K562 treated with DMSO at 1 percent for 4 hours (cell line): Measurements from ENCODE around the gene SOHLH1. TPM values are rescaled to one million over a fixed set of nuclear protein-coding genes. Genes with fewer than 3 reads are reported as not detected.

Experiments used
- total RNA-seq: library from RNA; unstranded; fragments of 300-600 nt; gene quantifications from 2 replicates; pipeline ENCODE4 v1.2.3, GENCODE V29; 2022; ENCODE audit not compliant: insufficient read depth

SOHLH1 gene
- total RNA-seq, result not detected in 2 replicates

DNA sequence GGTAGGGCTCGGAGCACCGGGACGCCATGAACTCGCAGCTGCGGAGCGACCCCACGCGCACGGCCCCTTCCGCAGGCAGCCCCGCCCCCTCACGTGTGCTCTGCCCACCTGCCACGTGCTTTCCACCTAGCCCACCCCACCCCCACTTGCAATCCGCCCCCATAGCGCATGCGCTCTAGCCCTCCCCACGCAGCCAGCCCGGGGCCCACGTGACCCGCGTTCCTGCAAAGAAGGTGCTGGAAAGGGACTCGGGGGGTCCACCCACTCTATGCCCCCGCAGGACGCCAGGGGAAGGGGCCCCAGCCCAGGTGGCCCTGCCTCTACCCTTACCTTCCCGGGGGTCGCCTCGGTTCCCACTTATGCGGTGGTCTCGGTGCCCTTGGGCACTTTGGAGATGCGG lies at the start of gene SOHLH1:
TSS of gene SOHLH1 (minus strand) at position 42 of the 400 bp plus-strand sequence. CDS start at position 28, 14 bp downstream.

DNA sequence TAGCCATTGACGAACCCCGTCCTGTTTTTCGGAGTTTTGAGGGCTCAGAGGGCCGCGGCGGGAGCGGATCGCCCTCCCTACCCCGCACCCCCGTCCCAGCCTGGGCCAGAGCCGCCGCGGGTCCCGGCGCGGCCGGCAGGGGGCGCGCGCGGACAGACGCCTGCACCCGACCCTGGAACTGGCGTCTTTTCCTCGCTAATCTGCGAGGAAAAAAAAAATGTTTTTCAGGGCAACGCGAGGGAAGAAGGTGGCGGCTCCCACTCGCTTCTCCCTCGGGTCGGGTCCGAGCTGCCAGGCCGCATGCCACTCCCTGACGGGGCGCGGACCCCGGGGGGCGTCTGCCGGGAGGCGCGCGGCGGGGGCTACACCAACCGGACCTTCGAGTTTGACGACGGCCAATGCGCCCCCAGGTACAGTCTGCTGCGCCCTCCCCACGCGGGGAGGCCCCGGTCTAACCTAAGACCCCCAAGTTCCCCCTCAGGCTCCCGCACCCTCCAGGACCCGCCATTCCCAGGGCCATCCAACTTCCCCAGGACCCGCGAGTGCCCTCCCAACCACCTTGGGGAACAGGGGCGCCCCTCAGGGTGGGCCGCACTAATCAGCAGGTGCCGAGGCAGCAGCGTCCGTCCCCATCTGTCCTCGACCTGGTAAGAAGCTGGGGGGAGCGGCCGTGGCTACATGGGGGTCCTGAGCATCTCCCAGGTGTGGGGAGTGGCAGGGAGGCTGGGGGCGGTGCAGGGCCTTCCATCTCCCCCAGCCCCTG lies 2.9 kb upstream of the SOHLH1 start, which contains the start of gene KCNT1:
TSS of gene KCNT1 (plus strand) at position 227 of the 763 bp plus-strand sequence. CDS start at position 301, 74 bp downstream.

GRCh38 chr9:135662758-135663450 lies 36.4 kb downstream of the SOHLH1 start, which contains the start of gene LCN9:
Gene LCN9, plus strand, starts transcription at chr9:135663309. Its CDS starts 13 bp downstream, at chr9:135663322.

Other genes starting within 250 kb of the SOHLH1 start
- 20.1 and 26.9 TPM in 2 replicates for gene PPP1R26, start 219.7 kb downstream of the SOHLH1 start, total RNA-seq
- 86.6 and 88.5 TPM in 2 replicates for gene MRPS2, start 198.8 kb downstream of the SOHLH1 start, total RNA-seq
- gene LCN1, start 178.0 kb downstream of the SOHLH1 start, total RNA-seq, result not detected in 2 replicates
- not detected in 2 replicates for gene OBP2A, start 153.4 kb downstream of the SOHLH1 start, total RNA-seq
- gene PAEP, start 137.7 kb downstream of the SOHLH1 start, total RNA-seq, result not detected in 2 replicates
- gene GLT6D1, start 59.9 kb downstream of the SOHLH1 start, total RNA-seq, result not detected in 2 replicates
- not detected in 2 replicates for gene LCN9, start 36.2 kb downstream of the SOHLH1 start, total RNA-seq
- not detected in 2 replicates for gene KCNT1, start 2.7 kb upstream of the SOHLH1 start, total RNA-seq
- gene CAMSAP1, start 208.1 kb upstream of the SOHLH1 start, total RNA-seq, result 14.3 and 16.0 TPM in 2 replicates